ENCODE results near the gene BSG. TPM values are rescaled to one million over a fixed set of nuclear protein-coding genes. Genes with fewer than 3 reads are reported as not detected.

BSG gene
- total and polyA plus RNA-seq, 9 of the 15 experiments (the other 6 are each of a cell fraction or from before 2014, with no cell fraction given) = 4.6 to 495 (median 187) TPM

- no TSS peak for BruUV-seq (replicated peaks)
- peak overlapping the region; percentile 63 to 91 for H3K9ac ChIP-seq (ENCODE audit: insufficient read depth in 1 of 2, low read depth in 2 of 2, low read length in 2 of 2)
- peaks cover 17 to 64% of the 10 kb centered on the region in 2 experiments for H3K4me1 ChIP-seq (replicated peaks in 1 of 2; ENCODE audit: control insufficient read depth in 2 of 2, insufficient read depth in 2 of 2, low read length in 2 of 2)
- intact Hi-C loops (cut with micrococcal nuclease) = no loop called here
- peaks cover 23% of the 10 kb centered on the region; the same call in 2 of the 3 replicates for H3K36me3 ChIP-seq (ENCODE audit: control insufficient read depth, insufficient read depth, low read length)
- H3K4me2 ChIP-seq (ENCODE audit: insufficient read depth, low read length) = peak overlapping the region; percentile 74
- no peaks in the 10 kb centered on the region for H4K20me1 ChIP-seq (replicated peaks; ENCODE audit: control insufficient read depth, insufficient read depth, low read length)
- ATAC-seq (no peak), FAIRE-seq (no peak), DNase-seq (ENCODE audit: extremely low read depth in 1 of 4, low spot score in 3 of 4) (no peak)
- peak overlapping the region; percentile 76 for H3K27ac ChIP-seq (ENCODE audit: extremely low read depth, low read depth, low read length)
- no peaks in the 10 kb centered on the region; the same call in 1 of the 2 replicates for H3K9me3 ChIP-seq (replicated peaks; ENCODE audit: control insufficient read depth, insufficient read depth, low read depth, low read length)
- in situ Hi-C loops (cut with MboI) = no loop called here
- no peaks in the 10 kb centered on the region for H3K79me2 ChIP-seq (ENCODE audit: control insufficient read depth, insufficient read depth, low read length)
- peak overlapping the region; percentile 21 for H3K4me3 ChIP-seq
- WGBS (ENCODE audit: insufficient coverage, low coverage, missing lambda C conversion rate) = 45% methylated on average over 12 of the region's 38 CpGs
- CTCF ChIA-PET (ENCODE audit: low intra/inter-chr PET ratio) = no interaction called here
- H3K9me1 ChIP-seq (ENCODE audit: control insufficient read depth, insufficient read depth, low read length) = no peaks in the 10 kb centered on the region
- POLR2A ChIA-PET = no interaction called here
- H2AFZ ChIP-seq (ENCODE audit: low read depth, low read length) = peak overlapping the region; percentile 91
- no peaks in the 10 kb centered on the region for H3K27me3 ChIP-seq (ENCODE audit: control insufficient read depth in 2 of 2, insufficient read depth in 2 of 2, low read length in 2 of 2)
- TF ChIP-seq HNRNPL (IDR thresholded peaks at IDR 0.05; ENCODE audit: low read depth, low read length) (peak; percentile 50; the same call in 1 of the 2 replicates), ZNF551 (CRISPR knock-in tag; IDR thresholded peaks at IDR 0.05) (no peak), KDM1A (IDR thresholded peaks at IDR 0.05) (0 out of 4 replicates have a peak, but pooled peaks of 1 of the 2 experiments have one; percentile 48), TRIM24 (IDR thresholded peaks at IDR 0.05) (no peak), EGR1 (conservative IDR thresholded peaks at IDR 0.05) (0 out of 2 replicates have a peak, but pooled peaks have one; percentile 7), OTX1 (CRISPR knock-in tag; IDR thresholded peaks at IDR 0.05) (no peak), DDX20 (tag; IDR thresholded peaks at IDR 0.05; ENCODE audit: low read depth) (no peak), POLR2G (IDR thresholded peaks at IDR 0.05; ENCODE audit: low read depth, low read length) (peak; percentile 2; the same call in 1 of the 2 replicates), PATZ1 (CRISPR knock-in tag; IDR thresholded peaks at IDR 0.05; ENCODE audit: borderline replicate concordance) (no peak), CBFA2T3 (IDR thresholded peaks at IDR 0.05) (peak; percentile 20; the same call in 1 of the 2 replicates), ZBTB33 (CRISPR knock-in tag; IDR thresholded peaks at IDR 0.05) (0 out of 2 replicates have a peak, but pooled peaks have one; percentile 12), ZNF644 (tag; IDR thresholded peaks at IDR 0.05; ENCODE audit: low read depth) (no peak), ESRRB (CRISPR knock-in tag; IDR thresholded peaks at IDR 0.05; ENCODE audit: borderline replicate concordance) (no peak), XRCC5 (IDR thresholded peaks at IDR 0.05; ENCODE audit: low read depth, low read length) (0 out of 2 replicates have a peak, but pooled peaks have one; percentile 61), POLR2B (IDR thresholded peaks at IDR 0.05; ENCODE audit: low read depth, partially characterized antibody) (no peak), ZNF146 (CRISPR knock-in tag; IDR thresholded peaks at IDR 0.05; ENCODE audit: unreplicated experiment) (no peak), SIX5 (IDR thresholded peaks at IDR 0.05; ENCODE audit: borderline replicate concordance in 1 of 2, insufficient read depth in 1 of 2, low read depth in 1 of 2, low read length in 2 of 2) (no peak), SMARCA4 (IDR thresholded peaks at IDR 0.05) (no peak), GTF2B (IDR thresholded peaks at IDR 0.05; ENCODE audit: extremely low read depth, insufficient read length) (no peak)
These were observed 37.8 kb downstream of the BSG start for GRCh38 chr19:610071-610800.
